H9 (cell line): ENCODE measurements around the gene NANOS3. TPM values are rescaled to one million over a fixed set of nuclear protein-coding genes. Genes with fewer than 3 reads are reported as not detected.

Experiments
- DNase-seq: peaks from one replicate; pipeline ENCODE4 v3.0.0-alpha.2; 2017
- H2AFZ ChIP-seq: one replicate; pipeline ENCODE4 v1.6.1; 2013; ENCODE audit warnings: mild to moderate bottlenecking, low read length, control low read depth, moderate library complexity
- H2AK5ac ChIP-seq: 2 replicates; pipeline ENCODE4 v1.6.1; 2013; ENCODE audit warnings: low read length, control low read depth, mixed read lengths; ENCODE audit not compliant: insufficient read length
- H2BK120ac ChIP-seq: one replicate; pipeline ENCODE4 v1.6.1; 2013; ENCODE audit warnings: low read depth, mild to moderate bottlenecking, low read length, control low read depth, inconsistent platforms; ENCODE audit not compliant: poor library complexity, severe bottlenecking
- H2BK12ac ChIP-seq: 2 replicates; pipeline ENCODE4 v1.6.1; 2013; ENCODE audit warnings: low read length, control low read depth, mixed read lengths, low read depth; ENCODE audit not compliant: insufficient read length
- H2BK15ac ChIP-seq: 2 replicates; pipeline ENCODE4 v1.6.1; 2013; ENCODE audit warnings: low read depth, low read length, control low read depth
- H2BK20ac ChIP-seq: one replicate; pipeline ENCODE4 v1.6.1; 2013; ENCODE audit warnings: low read depth, mild to moderate bottlenecking, low read length, control low read depth, inconsistent platforms; ENCODE audit not compliant: poor library complexity, severe bottlenecking
- H2BK5ac ChIP-seq: 2 replicates; pipeline ENCODE4 v1.6.1; 2013; ENCODE audit warnings: low read length, control low read depth, mixed read lengths; ENCODE audit not compliant: insufficient read length
- H3K14ac ChIP-seq: 2 replicates; pipeline ENCODE4 v1.6.1; 2013; ENCODE audit warnings: low read length, control low read depth; ENCODE audit not compliant: insufficient read depth
- H3K18ac ChIP-seq: 2 replicates; pipeline ENCODE4 v1.6.1; 2013; ENCODE audit warnings: low read depth, mild to moderate bottlenecking, mixed read lengths, low read length, control low read depth; ENCODE audit not compliant: insufficient read length
- H3K23ac ChIP-seq: 2 replicates; pipeline ENCODE4 v1.6.1; 2013; ENCODE audit warnings: low read length, control low read depth, mixed read lengths, low read depth; ENCODE audit not compliant: insufficient read length
- H3K23me2 ChIP-seq: 2 replicates; pipeline ENCODE4 v1.6.1; 2013; ENCODE audit warnings: low read depth, mild to moderate bottlenecking, mixed read lengths, low read length, control low read depth; ENCODE audit not compliant: insufficient read length, poor library complexity, severe bottlenecking
- H3K27ac ChIP-seq: 2 replicates; pipeline ENCODE4 v1.5.1; 2013; ENCODE audit warnings: low read length, control low read depth, mixed read lengths, low read depth; ENCODE audit not compliant: insufficient read length
- H3K27me3 ChIP-seq: 2 replicates; pipeline ENCODE4 v1.6.1; 2013; ENCODE audit warnings: low read length, control low read depth, inconsistent platforms; ENCODE audit not compliant: insufficient read depth
- H3K4ac ChIP-seq: 2 replicates; pipeline ENCODE4 v1.6.1; 2013; ENCODE audit warnings: low read depth, mild to moderate bottlenecking, control low read depth, inconsistent platforms, low read length, moderate library complexity
- H3K4me1 ChIP-seq: 2 replicates; pipeline ENCODE4 v1.6.1; 2013; ENCODE audit warnings: low read length, control low read depth, inconsistent platforms; ENCODE audit not compliant: insufficient read depth
- H3K4me2 ChIP-seq: 2 replicates; pipeline ENCODE4 v1.6.1; 2013; ENCODE audit warnings: low read length, control low read depth, mixed read lengths; ENCODE audit not compliant: insufficient read length, insufficient read depth
- H3K56ac ChIP-seq: 2 replicates; pipeline ENCODE4 v1.6.1; 2013; ENCODE audit warnings: low read depth, mild to moderate bottlenecking, mixed read lengths, low read length, control low read depth; ENCODE audit not compliant: insufficient read length
- H3K79me1 ChIP-seq: 2 replicates; pipeline ENCODE4 v1.6.1; 2013; ENCODE audit warnings: low read depth, mild to moderate bottlenecking, moderate library complexity, low read length, control low read depth, inconsistent platforms; ENCODE audit not compliant: insufficient read depth, poor library complexity, severe bottlenecking
- H3K79me2 ChIP-seq: 2 replicates; pipeline ENCODE4 v1.6.1; 2013; ENCODE audit warnings: low read length, control low read depth, inconsistent platforms; ENCODE audit not compliant: insufficient read depth
- H3K9ac ChIP-seq: 2 replicates; pipeline ENCODE4 v1.6.1; 2013; ENCODE audit warnings: low read length, control low read depth, mixed read lengths; ENCODE audit not compliant: insufficient read length; ENCODE audit errors: extremely low read depth
- H3K9me3 ChIP-seq: one replicate; pipeline ENCODE4 v1.6.1; 2013; ENCODE audit warnings: low read depth, low read length, inconsistent platforms; ENCODE audit not compliant: control insufficient read depth
- H3T11ph ChIP-seq: one replicate; pipeline ENCODE4 v1.6.1; 2013; ENCODE audit warnings: mild to moderate bottlenecking, low read length, control low read depth, inconsistent platforms
- H4K20me1 ChIP-seq: one replicate; pipeline ENCODE4 v1.6.1; 2013; ENCODE audit not compliant: control insufficient read depth, insufficient read length, insufficient read depth
- H4K5ac ChIP-seq: 2 replicates; pipeline ENCODE4 v1.6.1; 2013; ENCODE audit warnings: low read depth, mild to moderate bottlenecking, mixed read lengths, low read length, control low read depth; ENCODE audit not compliant: insufficient read length
- H4K8ac ChIP-seq: replicated peaks from 2 replicates; pipeline ENCODE4 v1.6.1; 2013; ENCODE audit warnings: low read length, control low read depth, mixed read lengths, low read depth; ENCODE audit not compliant: insufficient read length
- H4K91ac ChIP-seq: 2 replicates; pipeline ENCODE4 v1.6.1; 2013; ENCODE audit warnings: low read depth, mild to moderate bottlenecking, moderate library complexity, mixed read lengths, low read length, control low read depth; ENCODE audit not compliant: insufficient read length
- H3K27ac Mint-ChIP-seq, 3 experiments: 2 replicates in 2 of 3; 3 replicates in 1 of 3; pipeline ENCODE4 v1.8.0; 2020 to 2021; ENCODE audit warnings: mixed read lengths in 3 of 3, mild to moderate bottlenecking in 1 of 3, moderate library complexity in 1 of 3
- H3K27me3 Mint-ChIP-seq: 2 replicates; pipeline ENCODE4 v1.8.0; 2021; ENCODE audit warnings: low read depth, mild to moderate bottlenecking, moderate library complexity, mixed read lengths
- H3K36me3 Mint-ChIP-seq, 3 experiments: 2 replicates in 2 of 3; 3 replicates in 1 of 3; pipeline ENCODE4 v1.8.0; 2020 to 2021; ENCODE audit warnings: low read depth in 3 of 3, mixed read lengths in 3 of 3; ENCODE audit not compliant: insufficient read depth in 1 of 3
- H3K4me1 Mint-ChIP-seq, 2 experiments: 2 replicates each; pipeline ENCODE4 v1.8.0; 2020; ENCODE audit warnings: mixed read lengths in 2 of 2
- H3K4me3 Mint-ChIP-seq, 2 experiments: 2 replicates in 1 of 2; 3 replicates in 1 of 2; pipeline ENCODE4 v1.8.0; 2020 to 2021; ENCODE audit warnings: mild to moderate bottlenecking in 2 of 2, mixed read lengths in 2 of 2, moderate library complexity in 1 of 2
- H3K9me3 Mint-ChIP-seq, 2 experiments: 2 replicates in 1 of 2; 3 replicates in 1 of 2; pipeline ENCODE4 v1.8.0; 2020; ENCODE audit warnings: mild to moderate bottlenecking in 2 of 2, mixed read lengths in 2 of 2, moderate library complexity in 1 of 2
- CTCF ChIP-seq: fragments of 200-600 bp; sonication (generic); conservative IDR thresholded peaks from 3 replicates; pipeline ENCODE4 v1.8.0; 2021; ENCODE audit warnings: antibody characterized with exemption, mild to moderate bottlenecking
- WGBS: extraction: QIAGEN DNeasy Blood & Tissue Kit; methylation state at CpG from one replicate; pipeline ENCODE4 v1.1.7; 2013; ENCODE audit warnings: missing lambda C conversion rate, low lambda C conversion rate, mixed read lengths; ENCODE audit not compliant: insufficient read length; ENCODE audit errors: extremely low coverage; 5-methylcytosine and 5-hydroxymethylcytosine counted together
- total RNA-seq: library from RNA; stranded (reverse); gene quantifications from 2 replicates; pipeline ENCODE4 v1.2.1, GENCODE V29; 2021

NANOS3 gene
- total RNA-seq, 1 experiment from 2014 or later, result not detected

GRCh38 chr19:13873834-13874515, 3.0 kb upstream of the NANOS3 start:
- peaks cover 98% of the 10 kb centered on the region for H3K27me3 Mint-ChIP-seq
- H3K9ac ChIP-seq, result no peak overlapping the region
- H3K4me3 Mint-ChIP-seq, result peak overlapping the region in 1 of 2 experiments; percentile 81; a peak in 3 of 5 replicates

More at GRCh38 chr19:13873834-13874515, 3.0 kb upstream of the NANOS3 start:
- no peak overlapping the region for H3K18ac ChIP-seq
- no peaks in the 10 kb centered on the region for H4K20me1 ChIP-seq
- H4K5ac ChIP-seq, result no peak overlapping the region
- no peaks in the 10 kb centered on the region for H3K79me2 ChIP-seq
- no peaks in the 10 kb centered on the region for H3K36me3 Mint-ChIP-seq
- H4K91ac ChIP-seq, result no peak overlapping the region
- H3K79me1 ChIP-seq, result no peaks in the 10 kb centered on the region
- no peak overlapping the region for H3K4me2 ChIP-seq
- no peak overlapping the region for H2BK5ac ChIP-seq
- H3T11ph ChIP-seq, result no peak overlapping the region
- H3K4me1 ChIP-seq, result no peaks in the 10 kb centered on the region
- no CpG with 5 or more reads among the region's 35 CpGs for WGBS
- no peak overlapping the region for H4K8ac ChIP-seq
- H3K4ac ChIP-seq, result no peak overlapping the region
- H3K27ac Mint-ChIP-seq, result no peak overlapping the region
- no peaks in the 10 kb centered on the region for H3K9me3 ChIP-seq
- H3K4me1 Mint-ChIP-seq, result peaks cover 3 to 8% of the 10 kb centered on the region in 2 experiments
- no peak overlapping the region for H2AFZ ChIP-seq
- H3K23me2 ChIP-seq, result peaks cover 3% of the 10 kb centered on the region
- no peaks in the 10 kb centered on the region for H3K9me3 Mint-ChIP-seq
- no peak for TF ChIP-seq CTCF
- H3K27ac ChIP-seq, result no peak overlapping the region
- H2AK5ac ChIP-seq, result no peak overlapping the region
- H3K56ac ChIP-seq, result no peak overlapping the region
- H3K14ac ChIP-seq, result no peak overlapping the region
- no peak overlapping the region for H2BK120ac ChIP-seq
- no peak for DNase-seq
- no peak overlapping the region for H2BK12ac ChIP-seq
- no peak overlapping the region for H3K23ac ChIP-seq
- no peak overlapping the region for H2BK15ac ChIP-seq
- no peak overlapping the region for H2BK20ac ChIP-seq
- H3K27me3 ChIP-seq, result peaks cover 36% of the 10 kb centered on the region; the same call in 1 of the 2 replicates
